ENCODE measurements around the gene TAS2R39. TPM values are rescaled to one million over a fixed set of nuclear protein-coding genes. Genes with fewer than 3 reads are reported as not detected.
"Not testable (repeated sequence)": the region's sequence is repeated elsewhere in the genome, so short reads cannot be mapped to it uniquely, and the experiment has no call there.

Gene TAS2R39
- polyA plus RNA-seq, result not detected

DNA sequence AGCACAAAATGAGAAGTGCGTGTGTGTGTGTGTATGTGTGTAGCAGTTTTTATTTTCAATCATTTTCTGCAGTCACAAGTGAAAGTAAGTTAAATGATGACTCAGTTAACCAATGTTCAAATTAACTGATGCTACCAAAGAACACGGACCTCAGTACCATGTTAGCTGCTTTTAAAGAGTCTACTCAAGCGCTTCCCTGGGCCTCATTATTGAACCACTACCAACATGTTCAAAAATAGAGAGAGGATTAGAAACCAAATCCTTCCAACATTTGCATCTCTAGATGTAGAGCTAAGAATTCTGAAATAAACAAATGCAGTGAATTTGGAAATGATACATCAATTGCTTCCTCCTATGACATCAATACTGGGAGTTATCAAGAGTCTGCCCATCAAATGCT lies at the start of gene TAS2R39:
TSS of gene TAS2R39 (plus strand) at position 396 of the 400 bp plus-strand sequence. CDS start at position 396, 0 bp downstream.
- 81 to 84% (median 82%) methylated on average over 3 of the region's 3 CpGs for WGBS, 3 donors
- H3K27ac ChIP-seq (ENCODE audit: low read depth, low read length), result no peak within 1 kb of the TSS

DNA sequence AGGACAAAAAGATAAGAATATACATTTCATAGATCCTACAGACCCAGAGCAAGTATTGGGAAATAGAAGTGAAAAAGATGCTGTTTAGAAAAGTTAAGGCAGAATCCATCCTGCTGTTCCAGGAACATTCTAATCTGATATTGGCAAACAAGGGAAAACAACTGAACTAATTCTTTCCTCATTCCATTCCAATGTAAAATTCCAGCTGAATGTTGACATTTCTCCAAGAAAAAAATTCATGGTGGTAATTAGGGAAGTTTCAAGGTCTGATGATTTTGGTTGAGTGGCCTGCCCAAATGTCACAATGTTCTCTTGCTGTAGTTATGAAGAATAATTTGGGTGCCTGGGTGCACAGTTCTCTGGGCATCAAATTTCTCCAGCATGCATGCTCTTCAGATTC lies 36.1 kb upstream of the TAS2R39 start:
- no peak overlapping the region for H3K27ac ChIP-seq (ENCODE audit: low read depth, low read length)

DNA sequence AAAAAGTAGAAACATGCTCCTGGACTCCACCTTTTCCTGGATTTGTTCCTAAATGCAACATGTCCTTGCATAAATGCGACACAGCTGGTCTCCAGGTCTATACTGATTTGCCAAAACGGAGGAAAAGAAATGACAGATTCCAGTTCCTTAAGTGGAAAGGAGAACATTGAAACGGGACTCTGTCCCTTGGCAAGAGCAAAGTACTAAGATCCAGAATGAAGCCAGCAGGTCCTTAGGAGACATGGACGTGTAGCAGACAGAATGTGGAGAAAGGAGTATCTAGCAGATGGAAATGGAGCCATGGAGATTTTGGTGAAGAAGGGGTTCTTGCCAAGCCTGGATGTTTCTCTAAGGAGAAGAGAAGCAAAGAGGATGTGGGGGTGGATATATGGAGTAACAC lies 35.2 kb upstream of the TAS2R39 start:
- H3K27ac ChIP-seq (ENCODE audit: low read depth, low read length), result no peak overlapping the region
- 66 to 73% (median 70%) methylated on average over 4 of the region's 4 CpGs for WGBS, 3 donors

DNA sequence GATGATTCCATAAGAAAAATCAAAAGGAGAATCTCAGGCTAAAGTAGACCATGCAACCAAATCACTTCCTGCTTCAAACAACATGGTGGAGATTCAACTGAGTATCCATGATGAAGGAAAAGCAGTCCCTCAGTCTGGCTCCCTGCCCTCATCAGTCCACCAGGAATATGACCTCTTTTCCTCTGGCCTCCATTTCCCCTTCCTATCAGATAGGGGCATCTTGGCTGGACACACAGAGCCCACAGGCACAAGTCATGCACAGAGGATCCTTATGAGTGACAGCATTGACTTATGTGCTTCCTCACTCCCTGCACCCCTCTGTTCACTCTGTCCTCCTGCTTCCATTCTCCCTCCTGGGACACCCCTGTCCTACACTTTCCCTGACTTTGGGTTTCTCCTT lies 34.6 kb upstream of the TAS2R39 start:
- no peak overlapping the region for H3K27ac ChIP-seq (ENCODE audit: low read depth, low read length)

DNA sequence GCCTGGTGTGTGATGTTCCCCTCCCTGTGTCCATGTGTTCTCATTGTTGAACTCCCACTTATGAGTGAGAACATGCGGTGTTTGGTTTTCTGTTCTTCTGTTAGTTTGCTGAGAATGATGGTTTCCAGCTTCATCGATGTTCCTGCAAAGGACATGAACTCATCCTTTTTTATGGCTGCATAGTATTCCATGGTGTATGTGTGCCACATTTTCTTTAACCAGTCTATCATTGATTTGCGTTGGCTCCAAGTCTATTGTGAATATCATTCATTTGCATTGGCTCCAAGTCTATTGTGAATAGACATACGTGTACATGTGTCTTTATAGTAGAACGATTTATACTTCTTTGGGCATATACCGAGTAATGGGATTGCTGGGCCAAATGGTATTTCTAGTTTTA lies 32.5 kb upstream of the TAS2R39 start:
- 94 to 98% (median 95%) methylated on average over 6 of the region's 6 CpGs for WGBS, 3 donors
- H3K27ac ChIP-seq (ENCODE audit: low read depth, low read length), result not testable (repeated sequence)

DNA sequence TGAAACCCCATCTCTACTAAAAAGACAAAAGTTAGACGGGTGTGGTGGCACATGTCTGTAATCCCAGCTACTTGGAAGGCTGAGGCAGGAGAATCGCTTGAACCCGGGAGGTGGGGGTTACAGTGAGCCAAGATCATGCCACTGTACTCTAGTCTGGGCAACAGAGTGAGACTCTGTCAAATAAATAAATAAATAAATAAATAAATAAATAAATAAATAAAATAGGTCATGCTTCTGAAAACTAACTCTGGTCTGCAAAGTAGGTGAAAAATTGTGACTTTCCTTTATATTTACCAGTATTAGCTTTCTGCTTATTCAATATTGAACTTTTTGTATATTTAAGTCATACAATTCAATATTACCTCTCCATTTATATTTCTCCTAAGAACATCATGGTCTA lies 24.6 kb upstream of the TAS2R39 start:
- 92 to 97% (median 92%) methylated on average over 3 of the region's 3 CpGs for WGBS, 3 donors
- H3K27ac ChIP-seq (ENCODE audit: low read depth, low read length), result not testable (repeated sequence)

DNA sequence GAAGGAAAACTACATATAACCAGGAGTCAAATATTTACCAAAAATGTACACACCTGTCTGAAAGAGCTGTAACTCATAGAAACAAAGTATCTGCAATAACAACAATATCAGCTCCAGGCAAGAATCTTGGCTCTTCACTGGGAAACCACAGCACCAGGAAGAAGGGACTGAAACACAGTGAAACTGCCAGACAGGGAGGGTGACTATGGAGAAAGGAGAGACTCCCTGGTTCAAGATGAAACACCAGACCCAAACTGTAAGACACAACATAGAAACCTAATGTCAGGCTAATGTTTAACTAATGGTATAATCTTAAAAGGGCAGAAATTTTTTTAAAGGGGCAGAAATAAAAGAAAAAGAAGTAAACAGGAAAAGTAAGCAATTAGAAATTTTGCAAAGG lies 11.5 kb upstream of the TAS2R39 start:
- H3K27ac ChIP-seq (ENCODE audit: low read depth, low read length), result no peak overlapping the region

DNA sequence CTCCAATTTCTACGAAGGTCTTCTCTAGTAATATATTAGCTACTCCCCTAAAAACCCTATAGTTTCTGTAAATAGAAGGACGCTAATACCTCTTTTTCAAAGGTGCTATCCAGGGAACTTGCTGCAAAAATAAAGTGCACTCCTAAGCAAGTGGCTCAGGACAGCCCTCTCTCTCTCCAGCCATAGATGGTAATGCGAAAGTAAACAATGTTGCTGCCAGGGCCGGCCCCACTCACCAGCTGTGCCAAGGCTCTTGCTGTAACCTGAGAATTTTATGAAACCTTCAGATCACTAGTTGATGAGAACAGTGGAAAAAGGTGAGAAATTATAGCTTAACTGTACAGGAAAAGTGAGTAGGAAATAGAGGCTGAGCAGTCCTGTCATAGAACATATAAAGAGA lies 10.9 kb upstream of the TAS2R39 start:
- WGBS, 3 donors, result 23 to 60% (median 43%) methylated on average over 4 of the region's 4 CpGs

DNA sequence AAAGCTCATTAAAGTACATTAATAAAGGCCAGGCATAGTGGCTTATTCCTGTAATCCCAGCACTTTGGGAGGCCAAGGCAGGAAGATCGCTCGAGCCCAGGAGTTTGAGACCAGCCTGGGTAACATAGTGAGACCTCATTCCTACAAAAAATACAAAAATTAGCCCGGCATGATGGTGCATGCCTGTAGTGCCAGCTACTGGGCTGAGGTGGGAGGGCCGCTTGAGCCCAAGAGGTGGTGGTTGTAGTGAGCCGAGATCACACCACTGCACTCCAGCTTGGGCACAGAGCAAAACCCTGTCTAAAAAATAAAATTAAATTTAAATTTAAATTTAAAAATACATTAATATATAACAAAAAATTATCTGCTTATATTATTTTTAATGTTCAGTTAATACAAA lies 7.1 kb upstream of the TAS2R39 start:
- 91 to 94% (median 91%) methylated on average over 5 of the region's 5 CpGs for WGBS, 3 donors
- H3K27ac ChIP-seq (ENCODE audit: low read depth, low read length), result no peak overlapping the region

More for the DNA sequence above, 10.9 kb upstream of the TAS2R39 start:
- H3K27ac ChIP-seq (ENCODE audit: low read depth, low read length), result no peak overlapping the region

DNA sequence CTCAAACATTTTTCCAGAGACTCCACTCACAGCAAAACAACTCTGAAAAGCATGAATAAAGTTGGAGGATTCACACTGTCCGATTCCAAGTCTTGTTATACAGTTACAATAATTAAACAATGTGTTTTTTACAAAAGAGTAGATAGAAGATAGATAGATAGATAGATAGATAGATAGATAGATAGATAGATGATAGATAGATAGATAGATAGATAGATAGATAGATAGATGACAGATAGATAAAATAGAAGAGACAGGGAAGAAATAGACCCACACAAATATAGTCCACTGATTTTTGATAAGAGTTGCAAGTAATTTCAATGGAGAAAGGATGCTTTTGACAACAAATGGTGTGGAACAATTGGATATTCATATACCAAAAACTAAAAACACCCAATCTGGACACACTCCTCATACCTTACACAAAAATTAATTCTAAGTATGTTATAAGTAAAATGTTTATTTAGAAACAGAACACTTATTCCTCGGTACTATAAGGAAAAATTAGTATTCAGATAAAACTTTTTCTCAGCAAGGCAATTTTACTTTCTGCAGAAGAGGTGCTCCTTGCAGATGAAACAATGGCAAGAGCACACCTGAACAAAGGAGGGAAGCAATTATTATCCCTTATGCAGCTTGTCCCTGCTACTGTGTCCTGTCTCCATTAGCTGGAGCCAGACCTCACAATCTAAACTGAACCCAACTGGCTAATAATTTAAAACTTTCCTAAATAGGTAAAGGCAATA lies 5.7 kb upstream of the TAS2R39 start:
- WGBS, 3 donors, result 82 to 87% (median 86%) methylated on average over 2 of the region's 2 CpGs
- H3K27ac ChIP-seq (ENCODE audit: low read depth, low read length), result no peak overlapping the region

DNA sequence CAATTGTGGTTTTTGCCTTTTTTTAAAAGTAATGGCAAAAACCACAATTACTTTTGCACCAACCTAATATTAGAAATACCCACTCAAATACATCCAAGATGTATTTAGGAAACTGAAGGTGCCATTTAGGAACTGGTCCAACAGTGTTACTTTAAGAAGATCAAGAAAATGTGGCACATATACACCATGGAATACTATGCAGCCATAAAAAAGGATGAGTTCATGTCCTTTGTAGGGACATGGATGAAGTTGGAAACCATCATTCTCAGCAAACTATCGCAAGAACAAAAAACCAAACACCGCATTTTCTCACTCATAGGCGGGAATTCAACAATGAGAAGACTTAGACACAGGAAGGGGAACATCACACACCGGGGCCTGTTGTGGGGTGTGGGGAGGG lies 2.4 kb upstream of the TAS2R39 start:
- 80 to 97% (median 95%) methylated on average over 4 of the region's 4 CpGs for WGBS, 3 donors

DNA sequence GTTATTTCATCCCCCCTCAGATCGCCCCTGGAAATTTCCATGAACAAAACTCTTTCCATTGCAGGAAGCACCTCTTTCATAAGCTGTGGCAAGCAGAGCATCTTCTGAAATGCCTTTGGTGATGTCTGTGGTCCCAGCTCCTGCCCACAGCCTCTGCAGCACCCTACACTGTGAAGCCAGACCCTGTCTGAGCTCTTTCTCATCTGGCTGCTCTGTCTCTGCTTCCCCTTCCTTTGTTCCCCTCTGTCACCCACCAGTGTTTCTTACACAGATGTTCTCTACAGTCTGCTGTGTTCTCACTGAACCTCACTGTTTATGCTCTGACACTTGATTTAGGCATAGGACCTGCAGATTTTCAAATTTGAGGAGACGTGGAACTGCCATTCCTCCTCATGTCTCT lies 1.9 kb upstream of the TAS2R39 start:
- H3K27ac ChIP-seq (ENCODE audit: low read depth, low read length), result no peak overlapping the region
- 79 to 84% (median 81%) methylated on average over 2 of the region's 2 CpGs for WGBS, 3 donors

More for the DNA sequence above, 2.4 kb upstream of the TAS2R39 start:
- H3K27ac ChIP-seq (ENCODE audit: low read depth, low read length), result not testable (repeated sequence)

DNA sequence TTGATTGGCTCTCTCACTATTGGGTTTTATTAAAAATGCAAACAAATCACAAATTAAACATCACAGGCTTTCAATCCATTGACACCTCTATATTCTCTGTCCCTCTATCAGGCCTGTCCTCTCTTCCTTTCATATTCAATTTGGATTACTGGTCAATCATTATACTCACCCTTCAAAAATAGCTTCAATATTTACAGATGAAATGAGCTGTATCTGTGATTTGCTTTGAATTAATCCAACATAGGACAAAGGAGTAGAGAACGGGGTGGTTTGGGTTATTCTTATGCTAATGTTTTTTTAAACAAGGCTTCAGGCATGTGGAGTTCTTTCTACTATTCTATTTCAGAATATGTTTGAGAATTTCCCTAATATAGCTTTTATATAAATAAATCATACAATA lies 2.3 kb downstream of the TAS2R39 start:
- WGBS, 3 donors, result 67 to 85% (median 81%) methylated on average over 1 of the region's 1 CpG
- no peak overlapping the region for H3K27ac ChIP-seq (ENCODE audit: low read depth, low read length)

DNA sequence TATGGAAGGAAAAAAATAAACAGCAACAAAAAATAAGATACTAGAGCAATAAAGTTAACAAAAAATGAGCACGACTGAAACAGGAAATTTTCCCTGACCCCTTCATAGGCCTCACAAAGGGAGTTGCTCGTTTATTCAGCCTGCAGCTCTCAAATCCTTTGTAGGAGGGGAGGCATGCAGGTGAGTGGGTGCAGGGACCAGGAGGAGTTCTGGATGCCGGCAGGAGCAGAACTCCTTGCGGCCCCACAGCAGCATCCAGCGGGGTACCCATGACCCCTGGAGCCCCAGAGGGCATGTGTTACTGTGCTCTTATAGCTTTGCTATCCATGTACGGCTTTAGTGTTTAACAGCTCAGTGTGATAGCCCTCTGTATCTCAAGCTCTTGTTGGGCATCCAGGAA lies 5.8 kb downstream of the TAS2R39 start:
- H3K27ac ChIP-seq (ENCODE audit: low read depth, low read length), result no peak overlapping the region
- 70 to 78% (median 73%) methylated on average over 6 of the region's 6 CpGs for WGBS, 3 donors

DNA sequence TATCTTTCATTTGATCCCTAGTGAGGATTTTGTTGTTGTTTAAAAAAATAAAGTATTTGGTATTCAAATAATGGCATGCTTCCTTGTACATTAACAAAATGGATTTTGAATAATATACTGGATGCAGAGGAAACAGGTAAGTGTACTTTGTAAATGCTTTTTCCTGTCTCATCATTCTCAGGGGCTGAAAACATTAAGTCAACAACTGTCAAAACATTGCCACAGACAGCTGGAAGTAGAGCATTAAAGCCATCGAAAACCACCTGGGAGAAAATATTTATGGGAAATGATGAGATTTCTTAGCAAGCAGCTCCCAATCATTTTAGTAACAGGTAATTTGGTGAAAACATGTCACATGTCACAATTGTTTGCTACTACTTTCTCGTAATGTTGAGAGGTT lies 10.7 kb downstream of the TAS2R39 start:
- WGBS, 3 donors, result 68 to 75% (median 68%) methylated on average over 2 of the region's 2 CpGs
- no peak overlapping the region for H3K27ac ChIP-seq (ENCODE audit: low read depth, low read length)

DNA sequence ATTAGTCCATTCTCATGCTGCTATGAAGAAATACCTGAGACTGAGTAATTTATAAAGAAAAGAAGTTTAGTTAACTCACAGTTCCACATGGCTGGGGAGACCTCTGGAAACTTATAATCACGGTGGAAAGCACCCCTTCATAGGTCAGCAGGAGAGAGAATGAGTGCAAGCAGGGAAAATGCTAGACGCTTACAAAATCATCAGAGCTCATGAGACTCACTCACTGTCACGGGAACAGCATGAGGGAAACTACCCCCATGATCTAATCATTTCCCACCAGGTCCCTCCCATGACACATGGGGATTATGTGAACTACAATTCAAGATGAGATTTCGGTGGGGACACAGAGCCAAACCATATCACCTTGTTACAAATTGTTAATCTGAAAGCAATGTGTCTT lies 15.8 kb downstream of the TAS2R39 start:
- 70 to 85% (median 76%) methylated on average over 4 of the region's 4 CpGs for WGBS, 3 donors
- H3K27ac ChIP-seq (ENCODE audit: low read depth, low read length), result no peak overlapping the region

DNA sequence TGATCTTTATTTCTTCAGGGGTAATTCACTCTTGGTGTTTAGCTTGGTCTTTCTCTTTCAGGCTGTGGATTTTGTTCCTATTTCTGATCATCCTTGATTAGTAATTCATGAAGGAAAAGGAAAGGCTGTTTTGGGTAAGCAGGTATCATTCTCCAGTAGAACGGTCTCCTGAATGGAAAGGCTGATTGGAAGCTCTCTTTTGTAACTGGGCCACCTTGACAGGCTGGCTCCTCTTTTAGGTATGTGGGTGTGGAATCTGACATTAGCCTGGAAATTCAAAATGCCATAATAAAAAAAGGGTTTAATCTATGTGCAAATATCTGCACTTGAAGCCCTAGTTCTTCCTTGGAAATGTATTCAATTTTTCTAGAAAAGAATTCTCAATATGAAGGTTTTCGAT lies 18.9 kb downstream of the TAS2R39 start:
- H3K27ac ChIP-seq (ENCODE audit: low read depth, low read length), result no peak overlapping the region
- 91 to 100% (median 94%) methylated on average over 2 of the region's 2 CpGs for WGBS, 3 donors

DNA sequence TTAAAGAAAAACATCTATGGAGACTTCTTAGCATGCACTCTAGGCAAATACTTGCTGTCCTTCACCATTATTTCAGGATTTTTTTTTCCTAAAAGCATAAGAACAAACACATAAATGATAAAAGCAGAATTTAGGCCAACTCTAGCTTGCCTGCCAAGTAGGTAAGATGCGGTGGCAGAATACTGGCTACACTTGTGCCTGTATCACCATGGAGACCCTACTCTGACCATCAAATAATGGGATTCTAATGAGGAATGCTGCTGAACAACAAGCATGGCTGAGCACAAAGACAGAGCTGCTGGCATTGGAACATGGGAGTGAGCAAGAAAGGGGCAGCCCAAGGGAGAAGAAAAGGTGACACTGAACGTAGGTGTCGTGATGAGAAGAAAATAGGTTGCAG lies 20.2 kb downstream of the TAS2R39 start:
- 80 to 93% (median 88%) methylated on average over 3 of the region's 3 CpGs for WGBS, 3 donors
- no peak overlapping the region for H3K27ac ChIP-seq (ENCODE audit: low read depth, low read length)

DNA sequence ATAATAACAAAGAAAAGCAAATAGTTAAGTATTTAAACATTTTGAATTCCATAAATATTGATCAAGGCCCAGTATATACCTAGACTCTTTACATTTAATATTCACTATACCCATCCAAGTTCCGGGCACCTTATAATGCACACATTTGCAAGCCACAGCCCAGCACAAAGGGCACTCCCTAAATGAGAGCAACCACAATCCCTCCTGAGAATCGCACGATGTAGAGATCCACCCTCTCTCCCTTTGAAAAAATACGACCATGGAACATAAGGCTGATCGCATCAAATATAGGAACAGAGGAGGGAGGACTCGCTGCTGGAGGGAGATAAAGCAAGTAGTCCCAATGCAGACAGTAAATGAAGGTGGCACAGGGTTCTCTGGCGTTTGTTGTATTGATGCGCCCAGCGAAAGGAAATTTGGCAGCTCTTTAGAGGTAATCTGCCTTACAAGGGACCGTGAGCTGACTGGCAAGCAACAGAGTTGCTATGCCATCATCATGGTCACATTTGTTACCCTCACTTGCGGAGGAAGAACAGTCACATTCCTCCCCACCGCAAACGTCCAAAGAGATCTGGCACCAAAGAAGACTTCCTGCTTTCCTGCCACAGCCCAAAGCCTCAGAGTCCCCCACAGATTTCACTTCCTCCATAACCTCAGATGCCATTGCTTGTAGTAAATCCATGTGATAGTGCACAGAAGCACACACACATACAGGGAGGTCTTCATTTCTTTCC lies 22.5 kb downstream of the TAS2R39 start:
- no peak overlapping the region for H3K27ac ChIP-seq (ENCODE audit: low read depth, low read length)
- 43 to 76% (median 46%) methylated on average over 13 of the region's 13 CpGs for WGBS, 3 donors

DNA sequence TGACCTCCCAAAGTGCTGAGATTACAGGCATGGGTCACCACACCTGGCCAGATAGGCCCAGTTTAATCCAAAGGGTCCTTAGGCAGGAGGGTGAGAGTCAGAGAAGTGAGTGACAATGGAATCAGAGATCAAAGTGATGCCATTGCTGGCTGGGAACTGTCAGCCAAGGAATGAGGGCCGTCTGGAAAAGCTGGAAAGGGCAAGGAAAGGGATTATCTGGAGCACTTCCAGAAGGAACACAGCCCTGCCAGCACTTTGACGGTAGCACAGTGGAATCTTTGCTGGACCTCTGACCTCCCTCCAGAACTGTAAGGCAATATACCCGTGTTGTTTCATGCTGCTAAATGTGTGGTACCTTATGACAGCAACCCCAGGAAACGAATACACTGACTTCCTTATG lies 27.3 kb downstream of the TAS2R39 start:
- no peak overlapping the region for H3K27ac ChIP-seq (ENCODE audit: low read depth, low read length)
- 34 to 53% (median 46%) methylated on average over 4 of the region's 4 CpGs for WGBS, 3 donors
